Aorta (tissue), 5 donors: Measurements from ENCODE around the gene ARHGAP36. TPM values are rescaled to one million over a fixed set of nuclear protein-coding genes. Genes with fewer than 3 reads are reported as not detected.
A peak's percentile ranks its signal among the peaks of the same experiment; 100 is the strongest.

Source experiments
- ATAC-seq: fragments of 200-7000 bp; cut with Tn5 transposase; one replicate; pipeline ENCODE4 v1.9.1; 2022; ENCODE audit warnings: moderate library complexity; ENCODE audit not compliant: low FRiP score
- DNase-seq, 2 donors: peaks; one replicate each; pipeline ENCODE4 v3.0.0-alpha.2; 2020
- H3K27ac ChIP-seq, 2 donors: one replicate each; pipeline ENCODE4 v1.5.1; 2013; ENCODE audit warnings: low read length in 2 of 2, mild to moderate bottlenecking in 2 of 2, moderate library complexity in 2 of 2, control low read depth in 1 of 2, inconsistent platforms in 1 of 2, low read depth in 1 of 2
- H3K27me3 ChIP-seq, 2 donors: one replicate each; pipeline ENCODE4 v1.6.1; 2013; ENCODE audit warnings: control low read depth in 1 of 2, low read length in 1 of 2, mild to moderate bottlenecking in 1 of 2, moderate library complexity in 1 of 2; ENCODE audit not compliant: insufficient read depth in 2 of 2, control insufficient read depth in 1 of 2
- H3K36me3 ChIP-seq, 2 donors: one replicate each; pipeline ENCODE4 v1.6.1; 2013; ENCODE audit warnings: control low read depth in 1 of 2, low read length in 1 of 2, mild to moderate bottlenecking in 1 of 2; ENCODE audit not compliant: insufficient read depth in 2 of 2, control insufficient read depth in 1 of 2
- H3K4me1 ChIP-seq, 2 donors: one replicate each; pipeline ENCODE4 v1.6.1; 2013; ENCODE audit warnings: low read length in 2 of 2, control low read depth in 1 of 2, mild to moderate bottlenecking in 1 of 2, moderate library complexity in 1 of 2; ENCODE audit not compliant: insufficient read depth in 2 of 2, control insufficient read depth in 1 of 2
- H3K4me3 ChIP-seq, 2 donors: one replicate each; pipeline ENCODE4 v1.5.1; 2013; ENCODE audit warnings: low read length in 2 of 2, control low read depth in 1 of 2, mild to moderate bottlenecking in 1 of 2
- H3K9me3 ChIP-seq: one replicate; pipeline ENCODE4 v1.6.1; 2013; ENCODE audit warnings: mild to moderate bottlenecking, low read length; ENCODE audit not compliant: control insufficient read depth
- WGBS, 2 donors: extraction: QIAGEN DNeasy Blood & Tissue Kit; methylation state at CpG; one replicate each; pipeline ENCODE4 v1.1.7; 2013; 5-methylcytosine and 5-hydroxymethylcytosine counted together
- intact Hi-C, 2 donors: fragments of 100-400 bp; cut with DNase I; formaldehyde crosslinking; loops; one replicate each; pipeline versions ENCODE4 v1.14.2 to v1.15.0; 2022
- long read RNA-seq, 2 donors: library from polyadenylated mRNA; unstranded; transcript quantifications; one replicate each; pipeline ENCODE4 v2.0.0, GENCODE V29; 2020 to 2021
- polyA plus RNA-seq, 2 donors: library from polyadenylated mRNA; stranded (reverse); fragments of 200-250 nt; gene quantifications; one replicate each; pipeline ENCODE4 v1.2.3, GENCODE V29; 2013
- total RNA-seq, 2 donors: library from RNA; stranded (reverse); fragmentation: NEBNext Ultra II Directional; extraction: Animal tissue kit (Norgen Biotek cat#: 25700); gene quantifications; one replicate each; pipeline ENCODE4 v1.2.1, GENCODE V29; 2021
- donor health status: healthy with polysubstance abuse.
- donor health status: Bipolar disorder and iron deficiency.
- donor health status: DM: no; HTN: no; CAD: no.
- donor health status: DM: no; HTN: no; CAD: no.
- donor health status: DM: yes; HTN: yes; CAD: no.

Gene ARHGAP36
- total RNA-seq, result not detected
- not detected for polyA plus RNA-seq
- long read RNA-seq, donor 1, result 0 reads
- long read RNA-seq, donor 2, result 0 reads

DNA sequence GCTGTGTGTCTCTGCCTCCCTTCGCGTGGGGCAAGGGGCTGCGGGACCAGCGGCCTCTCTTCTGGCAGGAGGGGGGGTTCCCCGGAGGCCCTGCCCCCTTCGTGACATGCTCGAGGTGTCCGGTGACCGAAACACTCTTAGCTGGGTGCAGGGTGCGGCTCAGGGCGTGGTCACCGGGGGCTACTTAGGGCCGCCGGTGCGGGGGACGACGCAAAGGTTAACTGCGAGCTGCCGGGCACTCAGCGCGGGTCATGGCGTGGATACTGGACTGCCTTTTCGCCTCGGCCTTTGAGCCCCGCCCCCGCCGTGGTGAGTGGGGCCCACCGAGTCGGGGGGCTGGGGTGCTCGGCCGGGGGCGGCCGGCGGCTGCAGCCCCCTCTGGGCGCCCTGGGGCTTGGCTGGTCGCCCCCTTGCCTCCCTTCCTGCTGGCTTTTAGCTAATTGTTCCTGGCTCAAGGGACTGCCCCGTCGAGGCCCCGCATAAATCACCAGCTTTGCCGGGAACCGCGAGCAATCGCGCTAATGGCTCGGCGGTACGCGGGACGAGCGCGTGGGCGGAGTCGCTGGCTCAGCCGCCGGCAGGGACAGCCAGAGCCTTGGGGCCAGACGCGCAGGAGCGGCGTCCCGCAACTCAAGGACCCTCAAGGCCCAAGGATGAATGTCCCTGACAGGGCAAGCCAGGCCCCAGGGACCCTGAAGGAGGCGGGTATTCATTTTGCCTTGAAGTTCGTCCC is at the start of gene ARHGAP36:
Gene ARHGAP36 (plus strand): TSS at position 211 of the 733 bp plus-strand sequence. CDS start 23,320 bp downstream, outside the sequence.
- 4 to 21% methylated on average over 50 to 62 of the region's 62 CpGs for WGBS, 2 donors
- ATAC-seq (peak; percentile 31), DNase-seq (no peak)
- Histone ChIP-seq H3K36me3 (no peaks in the 10 kb centered on the region), H3K4me3 (no peak within 1 kb of the TSS), H3K27me3 (no peaks in the 10 kb centered on the region), H3K4me1 (no peaks in the 10 kb centered on the region), H3K9me3 (no peaks in the 10 kb centered on the region), H3K27ac (no peak within 1 kb of the TSS)
- intact Hi-C loops, result no loop called here

- no peak for ATAC-seq
- Histone ChIP-seq H3K4me3 (no peak overlapping the region), H3K4me1 (no peaks in the 10 kb centered on the region), H3K36me3 (no peaks in the 10 kb centered on the region), H3K27me3 (no peaks in the 10 kb centered on the region), H3K9me3 (no peaks in the 10 kb centered on the region), H3K27ac (no peak overlapping the region)
- 47 to 57% methylated on average over 2 of the region's 2 CpGs for WGBS, 2 donors
- intact Hi-C loops, result no loop called here
- DNase-seq, result no peak
Observed at GRCh38 chrX:131010186-131010585, 48.0 kb upstream of the ARHGAP36 start.

- Histone ChIP-seq H3K9me3 (no peaks in the 10 kb centered on the region), H3K4me3 (no peak overlapping the region), H3K36me3 (no peaks in the 10 kb centered on the region), H3K27ac (no peak overlapping the region), H3K4me1 (no peaks in the 10 kb centered on the region), H3K27me3 (no peaks in the 10 kb centered on the region)
- intact Hi-C loops, result no loop called here
- ATAC-seq, result no peak
- DNase-seq, result no peak
- 52 to 62% methylated on average over 3 of the region's 3 CpGs for WGBS, 2 donors
Observed at GRCh38 chrX:131025336-131025735, 32.8 kb upstream of the ARHGAP36 start.

- Histone ChIP-seq H3K9me3 (no peaks in the 10 kb centered on the region), H3K36me3 (no peaks in the 10 kb centered on the region), H3K4me3 (no peak overlapping the region), H3K27ac (no peak overlapping the region), H3K27me3 (no peaks in the 10 kb centered on the region), H3K4me1 (no peaks in the 10 kb centered on the region)
- ATAC-seq (no peak), DNase-seq (no peak)
- intact Hi-C loops, result no loop called here
- WGBS, 2 donors, result 54 to 59% methylated on average over 2 of the region's 2 CpGs
Observed at GRCh38 chrX:131032354-131033230, 25.6 kb upstream of the ARHGAP36 start.

DNA sequence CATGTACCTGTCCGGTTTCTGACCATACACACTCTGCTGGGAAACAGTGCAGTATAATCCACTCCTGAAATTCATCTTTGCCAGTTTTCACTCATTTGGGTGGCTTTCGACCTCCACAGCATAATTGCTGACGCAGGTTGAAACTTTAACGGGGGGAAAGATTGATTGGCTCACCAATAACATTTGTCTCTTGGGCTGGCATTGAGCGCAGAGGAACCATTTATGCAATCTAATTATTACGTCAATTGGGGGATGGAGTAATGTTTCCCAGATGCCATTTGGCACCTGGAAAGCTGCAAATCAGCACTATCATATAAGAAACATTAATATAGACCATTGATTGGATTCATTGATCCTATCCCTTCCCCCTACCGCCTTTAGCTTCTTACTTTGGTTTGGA is 24.1 kb upstream of the ARHGAP36 start:
- no peak for DNase-seq
- Histone ChIP-seq H3K27ac (no peak overlapping the region), H3K4me3 (no peak overlapping the region), H3K9me3 (no peaks in the 10 kb centered on the region), H3K27me3 (no peaks in the 10 kb centered on the region), H3K36me3 (no peaks in the 10 kb centered on the region), H3K4me1 (no peaks in the 10 kb centered on the region)
- ATAC-seq, result no peak
- whole genome bisulfite sequencing, 2 donors, result 71 to 82% methylated on average over 7 of the region's 7 CpGs
- intact Hi-C loops, result no loop called here

DNA sequence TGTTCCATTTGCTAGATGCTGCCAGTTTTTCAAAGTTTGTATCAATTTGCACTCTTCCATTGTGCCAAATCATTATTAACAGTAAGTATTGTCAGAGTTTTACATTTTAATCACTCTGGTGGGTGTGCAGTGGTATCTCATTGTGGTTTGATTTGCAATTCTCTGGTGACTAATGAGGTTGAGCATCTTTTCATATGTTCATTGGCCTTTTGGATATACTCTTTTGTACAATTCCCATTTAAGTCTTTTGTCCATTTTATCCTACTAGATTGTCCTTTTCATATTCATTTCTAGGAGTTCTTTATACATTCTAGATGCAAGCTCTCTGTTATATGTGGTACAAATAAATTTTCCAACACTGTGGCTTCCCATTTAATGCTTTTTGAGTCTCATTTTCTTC is 17.4 kb upstream of the ARHGAP36 start:
- ATAC-seq (no peak), DNase-seq (no peak)
- H3K27me3 ChIP-seq, result no peaks in the 10 kb centered on the region
- H3K4me1 ChIP-seq, result no peaks in the 10 kb centered on the region
- no peak overlapping the region for H3K27ac ChIP-seq
- H3K36me3 ChIP-seq, result no peaks in the 10 kb centered on the region
- no peaks in the 10 kb centered on the region for H3K9me3 ChIP-seq
- intact Hi-C loops, result no loop called here
- H3K4me3 ChIP-seq, result no peak overlapping the region

GRCh38 chrX:131041667-131042066 is 16.5 kb upstream of the ARHGAP36 start:
- Histone ChIP-seq H3K4me3 (no peak overlapping the region), H3K36me3 (no peaks in the 10 kb centered on the region), H3K4me1 (no peaks in the 10 kb centered on the region), H3K27me3 (no peaks in the 10 kb centered on the region), H3K27ac (no peak overlapping the region), H3K9me3 (no peaks in the 10 kb centered on the region)
- 78 to 82% methylated on average over 6 of the region's 6 CpGs for WGBS, 2 donors
- DNase-seq (no peak), ATAC-seq (no peak)
- intact Hi-C loops, result no loop called here

DNA sequence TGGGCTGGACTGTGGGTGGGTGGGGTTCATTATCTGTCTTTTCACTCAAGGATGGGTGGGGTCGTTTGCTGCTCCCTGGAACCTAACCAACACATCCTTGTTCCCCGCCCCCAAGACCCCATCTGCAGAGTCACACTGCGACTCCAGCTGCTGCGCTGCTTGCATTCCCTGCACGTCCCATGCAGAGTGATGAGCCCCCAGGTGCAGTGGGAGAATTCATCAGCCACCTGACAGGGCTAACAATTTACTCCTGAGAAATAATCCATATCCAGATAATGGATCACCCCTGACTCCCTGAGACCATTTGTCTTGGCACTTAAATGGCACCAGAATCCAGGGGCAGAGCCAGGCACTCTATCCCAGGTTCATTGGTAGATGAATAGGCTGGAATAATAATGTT is 12.4 kb upstream of the ARHGAP36 start:
- 45 to 64% methylated on average over 5 of the region's 5 CpGs for WGBS, 2 donors

DNA sequence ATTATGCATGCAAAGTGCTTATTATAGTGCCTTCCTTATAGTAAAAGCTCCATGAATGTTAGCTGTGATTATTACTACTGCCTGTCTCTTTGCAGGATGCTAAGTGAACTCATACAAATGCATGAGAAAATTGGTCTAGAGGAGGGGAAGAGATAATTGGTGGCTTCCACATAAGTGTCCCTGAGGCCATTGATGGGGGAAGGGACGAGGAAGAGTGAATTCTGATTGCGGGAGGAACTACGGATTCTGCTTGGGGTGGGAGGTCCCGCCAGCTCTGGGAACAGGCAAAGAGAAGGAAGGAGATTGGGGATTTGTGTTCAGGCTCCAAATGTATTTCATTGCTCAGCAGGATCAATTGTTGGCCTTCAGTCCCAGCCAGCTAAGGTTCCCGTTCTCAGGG is 11.6 kb upstream of the ARHGAP36 start:
- intact Hi-C loops, result no loop called here
- ATAC-seq (no peak), DNase-seq (no peak)
- no peak overlapping the region for H3K4me3 ChIP-seq
- no peak overlapping the region for H3K27ac ChIP-seq
- H3K27me3 ChIP-seq, result no peaks in the 10 kb centered on the region
- 50 to 53% methylated on average over 5 of the region's 5 CpGs for WGBS, 2 donors
- H3K36me3 ChIP-seq, result no peaks in the 10 kb centered on the region
- no peaks in the 10 kb centered on the region for H3K9me3 ChIP-seq
- no peaks in the 10 kb centered on the region for H3K4me1 ChIP-seq

More for the DNA sequence above, 12.4 kb upstream of the ARHGAP36 start:
- H3K27ac ChIP-seq, result no peak overlapping the region
- no peak for ATAC-seq
- no peaks in the 10 kb centered on the region for H3K27me3 ChIP-seq
- H3K4me1 ChIP-seq, result no peaks in the 10 kb centered on the region
- no peaks in the 10 kb centered on the region for H3K36me3 ChIP-seq
- intact Hi-C loops, result no loop called here
- H3K4me3 ChIP-seq, result no peak overlapping the region
- no peaks in the 10 kb centered on the region for H3K9me3 ChIP-seq
- DNase-seq, result no peak
